ENCODE data around the gene NLGN4Y.
"Not testable (repeated sequence)": the region's sequence is repeated elsewhere in the genome, so short reads cannot be mapped to it uniquely, and the experiment has no call there.

NLGN4Y gene

GRCh38 chrY:14850734-14851133 is 326.4 kb downstream of the NLGN4Y start:
- TF ChIP-seq CTCF (IDR thresholded peaks at IDR 0.05; ENCODE audit: low read length, missing control alignments): no peak
- DNase-seq (ENCODE audit: low read depth): peak; percentile 75
- H3K4me3 ChIP-seq (replicated peaks; ENCODE audit: low read depth, low read length): no peak overlapping the region

- no peak for TF ChIP-seq CTCF (IDR thresholded peaks at IDR 0.05; ENCODE audit: low read length, missing control alignments)
- DNase-seq (ENCODE audit: low read depth): no peak
- H3K4me3 ChIP-seq (replicated peaks; ENCODE audit: low read depth, low read length): no peak overlapping the region
Measured at GRCh38 chrY:14860448-14860847, 336.1 kb downstream of the NLGN4Y start.

- H3K4me3 ChIP-seq (replicated peaks; ENCODE audit: low read depth, low read length): not testable (repeated sequence)
- DNase-seq (ENCODE audit: low read depth): peak; percentile 6
Measured at GRCh38 chrY:14861033-14861432, 336.7 kb downstream of the NLGN4Y start.

GRCh38 chrY:14871971-14872370 is 347.6 kb downstream of the NLGN4Y start:
- no peak for TF ChIP-seq CTCF (IDR thresholded peaks at IDR 0.05; ENCODE audit: low read length, missing control alignments)
- no peak overlapping the region for H3K4me3 ChIP-seq (replicated peaks; ENCODE audit: low read depth, low read length)
- peak; percentile 50 for DNase-seq (ENCODE audit: low read depth)
